DND-41 (cell line): ENCODE data around the gene ACSM2A.
"Not testable (repeated sequence)": the region's sequence is repeated elsewhere in the genome, so short reads cannot be mapped to it uniquely, and the experiment has no call there.

ENCODE experiments used
- EZH2 ChIP-seq: IDR thresholded peaks from 3 replicates; pipeline ENCODE4 v1.6.1; 2012; ENCODE audit warnings: borderline replicate concordance, low read depth, mild to moderate bottlenecking, moderate library complexity, low read length, inconsistent platforms; ENCODE audit not compliant: severe bottlenecking
- TF ChIP-seq, protein P1 (sequence below): IDR thresholded peaks from 2 replicates; pipeline ENCODE4 v1.5.1; 2012; ENCODE audit warnings: borderline replicate concordance, low read length, moderate library complexity, mild to moderate bottlenecking; ENCODE audit not compliant: poor library complexity, severe bottlenecking; ENCODE audit errors: extremely low read depth

DNA sequence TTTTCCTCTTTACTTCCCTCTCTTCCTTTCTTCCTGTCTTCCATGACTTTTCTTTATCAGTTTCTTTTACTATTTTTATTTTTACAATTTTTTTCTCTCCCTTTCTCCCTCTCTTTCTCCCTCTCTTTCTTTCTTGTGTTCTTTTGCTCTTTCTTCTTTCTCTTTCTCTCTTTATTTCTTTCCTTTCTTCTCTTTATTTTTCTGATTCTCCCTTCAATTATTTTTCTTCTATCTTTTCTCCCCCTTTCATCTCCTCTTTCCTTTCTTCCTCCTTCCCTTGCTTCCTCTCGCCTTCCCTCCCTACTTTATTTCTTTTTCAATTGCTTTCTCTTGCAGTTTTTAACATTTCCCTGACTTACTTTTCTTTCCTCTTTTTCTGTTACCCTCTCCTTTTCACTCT, 85.3 kb downstream of the ACSM2A start:
- TF ChIP-seq, protein P1, sequence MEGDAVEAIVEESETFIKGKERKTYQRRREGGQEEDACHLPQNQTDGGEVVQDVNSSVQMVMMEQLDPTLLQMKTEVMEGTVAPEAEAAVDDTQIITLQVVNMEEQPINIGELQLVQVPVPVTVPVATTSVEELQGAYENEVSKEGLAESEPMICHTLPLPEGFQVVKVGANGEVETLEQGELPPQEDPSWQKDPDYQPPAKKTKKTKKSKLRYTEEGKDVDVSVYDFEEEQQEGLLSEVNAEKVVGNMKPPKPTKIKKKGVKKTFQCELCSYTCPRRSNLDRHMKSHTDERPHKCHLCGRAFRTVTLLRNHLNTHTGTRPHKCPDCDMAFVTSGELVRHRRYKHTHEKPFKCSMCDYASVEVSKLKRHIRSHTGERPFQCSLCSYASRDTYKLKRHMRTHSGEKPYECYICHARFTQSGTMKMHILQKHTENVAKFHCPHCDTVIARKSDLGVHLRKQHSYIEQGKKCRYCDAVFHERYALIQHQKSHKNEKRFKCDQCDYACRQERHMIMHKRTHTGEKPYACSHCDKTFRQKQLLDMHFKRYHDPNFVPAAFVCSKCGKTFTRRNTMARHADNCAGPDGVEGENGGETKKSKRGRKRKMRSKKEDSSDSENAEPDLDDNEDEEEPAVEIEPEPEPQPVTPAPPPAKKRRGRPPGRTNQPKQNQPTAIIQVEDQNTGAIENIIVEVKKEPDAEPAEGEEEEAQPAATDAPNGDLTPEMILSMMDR = not testable (repeated sequence)
- TF ChIP-seq EZH2 = not testable (repeated sequence)
